GM18505 (cell line): Measurements from ENCODE around the gene IL1B.
A peak's percentile ranks its signal among the peaks of the same experiment; 100 is the strongest.

Experiments used
- ATAC-seq: cut with Tn5 transposase; IDR thresholded peaks from one replicate; pipeline ENCODE4 v1.9.1; 2021; ENCODE audit not compliant: unreplicated experiment
- POLR2A ChIP-seq: IDR thresholded peaks from 4 replicates; pipeline ENCODE4 v1.6.1; 2011; ENCODE audit warnings: borderline replicate concordance; ENCODE audit not compliant: insufficient read depth, insufficient read length; ENCODE audit errors: extremely low read depth

IL1B gene

DNA sequence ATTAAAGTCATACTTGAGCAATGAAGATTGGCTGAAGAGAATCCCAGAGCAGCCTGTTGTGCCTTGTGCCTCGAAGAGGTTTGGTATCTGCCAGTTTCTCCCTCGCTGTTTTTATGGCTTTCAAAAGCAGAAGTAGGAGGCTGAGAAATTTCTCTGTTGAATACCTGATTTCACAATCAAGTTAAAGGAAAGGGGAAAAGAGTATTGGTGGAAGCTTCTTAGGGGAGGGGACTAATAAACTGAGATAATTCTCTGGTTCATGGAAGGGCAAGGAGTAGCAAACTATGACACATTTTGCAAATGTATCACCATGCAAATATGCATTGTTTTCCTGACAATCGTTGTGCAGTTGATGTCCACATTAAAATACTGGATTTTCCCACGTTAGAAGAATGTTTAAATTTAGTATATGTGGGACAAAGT is at the start of gene IL1B:
TSS of gene IL1B (minus strand) at position 85 of the 423 bp plus-strand sequence. CDS start 550 bp downstream, outside the sequence.
- TF ChIP-seq POLR2A, result no peak
- no peak for ATAC-seq

DNA sequence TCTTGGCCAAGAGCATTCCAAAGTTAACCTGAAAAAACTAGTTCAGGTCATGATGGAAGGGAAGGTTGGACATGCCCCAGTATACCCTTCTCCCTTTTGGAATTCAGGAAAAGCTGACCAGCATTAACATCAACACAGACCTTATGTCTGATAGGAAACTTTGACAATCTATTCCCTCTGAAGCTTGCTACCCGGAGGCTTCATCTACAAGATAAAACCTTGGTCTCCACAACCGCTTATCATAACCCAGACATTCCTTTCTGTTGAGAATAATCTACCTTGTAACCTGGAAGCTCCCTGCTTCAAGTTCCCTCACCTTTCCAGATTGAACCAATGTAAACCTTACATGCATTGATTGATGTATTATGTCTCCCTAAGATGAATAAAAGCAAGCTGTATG is 49.7 kb upstream of the IL1B start:
- TF ChIP-seq POLR2A, result no peak
- ATAC-seq, result no peak

DNA sequence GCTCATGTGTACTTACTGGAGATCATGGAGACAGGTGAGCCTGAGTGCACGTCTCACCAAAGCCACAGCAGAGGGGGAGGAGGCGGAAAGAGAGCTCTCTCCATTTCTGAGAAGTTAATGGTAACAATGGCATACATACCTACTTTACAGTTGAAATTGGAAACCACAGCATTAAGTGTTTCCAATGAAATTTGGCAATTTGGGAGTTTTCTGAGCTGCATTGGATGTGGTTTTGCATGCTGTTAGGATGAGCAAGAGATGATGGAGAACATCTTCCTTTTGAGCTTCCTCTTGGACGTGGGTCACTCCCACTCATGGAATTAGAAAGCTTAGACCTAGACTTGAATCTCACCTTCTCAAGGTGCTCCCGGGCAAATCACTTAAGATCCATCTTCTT is 48.9 kb upstream of the IL1B start:
- ATAC-seq, result no peak
- TF ChIP-seq POLR2A, result no peak

DNA sequence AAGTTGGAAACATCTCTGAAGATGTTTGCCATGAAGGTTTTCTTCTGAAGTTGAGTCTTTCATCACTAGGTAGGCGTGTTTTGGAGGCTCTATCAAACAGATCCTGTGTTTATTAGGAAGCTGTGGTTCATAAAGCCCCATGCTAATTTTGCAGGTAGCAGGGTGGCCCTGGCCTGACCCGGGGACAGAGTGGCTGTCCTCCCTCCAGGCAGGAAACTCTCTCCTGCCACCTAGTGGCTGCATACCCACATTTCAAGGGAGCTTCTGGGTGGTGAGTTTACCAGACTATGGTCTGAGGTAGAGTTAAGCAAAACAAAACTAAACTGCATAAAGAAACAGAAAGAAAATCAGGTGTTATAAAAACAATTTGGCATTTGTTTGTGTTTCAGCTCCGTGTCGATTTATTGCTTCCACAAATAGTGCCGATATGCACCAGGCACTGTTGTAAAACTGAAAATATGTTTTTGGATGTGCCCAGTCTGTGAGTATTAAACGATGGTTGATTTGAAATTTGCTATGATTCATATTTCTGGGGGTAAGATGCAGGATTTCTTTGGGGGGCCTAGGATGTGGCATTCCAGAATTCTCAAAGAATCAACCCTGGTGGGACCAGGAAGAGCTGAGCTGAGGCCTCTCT is 48.4 kb upstream of the IL1B start:
- no peak for ATAC-seq
- TF ChIP-seq POLR2A, result no peak

DNA sequence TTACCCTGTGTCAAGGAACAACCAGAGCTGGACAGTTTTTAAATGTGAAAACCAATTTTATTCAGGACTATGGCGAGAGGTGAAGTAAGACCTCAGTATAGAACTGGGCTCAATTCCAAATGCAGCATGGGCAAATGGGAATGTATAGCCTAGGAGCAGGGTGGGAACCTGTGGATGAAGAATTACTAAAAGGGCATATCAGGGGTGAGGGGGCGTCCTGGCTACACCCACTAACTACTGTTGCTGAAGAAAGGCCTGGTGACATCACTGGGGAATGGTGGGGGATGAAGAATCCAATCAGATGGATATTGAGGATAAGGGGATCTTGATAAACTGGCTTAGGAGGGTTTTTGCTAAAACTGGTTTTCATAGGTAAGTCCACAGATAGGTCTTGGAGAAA is 47.1 kb upstream of the IL1B start:
- no peak for ATAC-seq
- TF ChIP-seq POLR2A, result no peak

DNA sequence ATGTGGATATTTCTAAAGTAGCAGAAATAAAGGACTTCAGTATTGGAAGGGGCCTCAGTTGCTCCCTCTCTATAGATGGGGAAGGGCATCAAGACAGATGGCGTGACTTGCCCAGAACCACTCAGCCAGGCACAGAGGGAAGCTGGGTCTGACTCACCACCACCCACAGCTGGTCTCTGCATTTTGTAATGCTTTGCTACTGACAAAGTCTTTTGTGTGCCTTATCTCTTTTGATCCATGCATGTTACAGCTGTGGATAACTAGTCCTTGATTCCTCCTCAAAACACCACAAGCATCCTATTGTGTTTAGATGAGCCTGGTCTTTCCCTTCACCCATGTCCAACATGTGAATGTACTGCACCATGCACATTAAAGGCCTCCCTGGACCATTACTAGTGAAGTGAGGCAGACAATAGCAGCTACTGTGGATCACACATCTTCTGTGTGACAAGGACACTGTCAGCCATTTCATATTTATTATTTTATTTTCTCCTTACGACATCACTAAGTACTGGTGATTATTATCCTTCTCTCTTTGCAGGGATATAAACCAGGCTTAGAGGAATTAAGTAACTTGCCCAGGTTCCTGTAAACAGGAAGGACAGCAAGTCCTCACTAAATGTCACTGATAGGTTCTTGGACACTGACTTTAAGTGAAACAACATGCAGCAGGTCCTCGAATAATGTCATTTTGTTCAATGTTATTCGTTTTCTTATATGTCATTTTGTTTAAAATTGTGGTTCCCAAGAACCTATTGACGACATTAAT is 44.8 kb upstream of the IL1B start:
- peak; percentile 82 for ATAC-seq
- TF ChIP-seq POLR2A, result no peak

DNA sequence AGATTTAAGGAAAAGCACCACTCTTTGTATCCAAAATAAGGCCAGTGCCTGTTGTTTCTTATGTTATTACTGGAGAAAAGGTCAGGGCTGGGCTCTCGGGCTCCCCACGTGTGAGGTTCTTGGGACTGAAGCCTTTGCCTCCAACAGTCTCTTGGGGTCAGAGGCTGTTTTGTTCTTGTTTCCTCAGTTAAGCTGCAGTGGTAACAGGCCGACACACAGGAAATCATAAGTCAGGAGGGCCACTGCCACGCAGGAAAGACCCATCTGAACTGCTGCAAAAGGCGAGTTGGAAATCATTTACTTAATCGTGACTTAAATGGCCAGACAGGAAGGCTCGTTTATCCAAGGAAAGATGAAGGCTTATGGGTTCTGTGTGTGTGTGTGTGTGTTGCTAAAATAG is 44.1 kb upstream of the IL1B start:
- ATAC-seq, result no peak
- TF ChIP-seq POLR2A, result no peak

DNA sequence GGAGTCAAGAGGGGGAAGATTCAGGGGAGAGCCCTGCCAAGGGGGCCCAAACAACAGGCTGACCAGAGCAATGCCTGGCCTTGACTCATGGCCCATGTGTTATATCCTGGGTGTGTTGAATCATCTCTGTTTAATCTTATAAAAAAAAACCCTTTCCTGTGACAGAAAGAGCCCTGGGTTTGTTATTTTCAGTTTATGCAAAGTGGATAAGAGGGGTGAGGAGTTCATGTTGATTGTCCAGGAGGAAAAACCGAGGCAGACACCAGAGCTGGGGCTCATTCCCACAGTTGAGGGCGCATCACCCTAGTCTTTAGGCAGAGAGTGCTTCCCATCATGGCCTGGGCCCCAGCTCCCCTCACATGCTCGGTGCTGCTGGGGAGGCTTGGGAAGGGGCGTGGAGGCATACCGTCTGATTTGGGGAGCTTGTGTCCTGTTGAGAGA is 43.5 kb upstream of the IL1B start:
- no peak for TF ChIP-seq POLR2A
- ATAC-seq, result no peak

DNA sequence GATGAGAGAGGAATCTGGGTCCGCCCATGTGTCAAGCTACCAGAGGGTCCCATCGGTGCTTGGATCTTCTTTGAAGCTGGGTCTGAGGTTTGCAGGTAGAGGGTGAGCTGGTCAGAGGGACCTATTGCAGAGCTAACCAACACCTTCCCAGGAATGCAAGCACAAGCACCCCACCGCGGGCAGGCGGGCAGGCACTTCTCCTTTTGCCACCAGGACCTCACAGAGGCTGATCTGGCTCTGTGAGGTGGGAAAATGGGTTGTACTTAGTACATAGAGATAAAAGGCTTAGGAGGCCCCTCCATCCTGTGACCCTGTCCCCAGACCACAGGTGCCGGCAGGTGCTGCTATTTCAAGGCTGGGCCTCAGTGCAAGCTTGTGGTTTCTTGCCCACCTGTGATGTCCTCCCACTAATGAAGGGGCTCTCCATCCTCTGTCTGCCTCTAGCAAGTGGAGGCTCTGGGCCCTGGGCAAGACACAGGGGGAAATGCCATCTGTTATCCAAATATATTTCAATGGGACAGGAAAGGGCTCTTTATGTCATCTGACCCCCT is 43.0 kb upstream of the IL1B start:
- no peak for TF ChIP-seq POLR2A
- no peak for ATAC-seq

DNA sequence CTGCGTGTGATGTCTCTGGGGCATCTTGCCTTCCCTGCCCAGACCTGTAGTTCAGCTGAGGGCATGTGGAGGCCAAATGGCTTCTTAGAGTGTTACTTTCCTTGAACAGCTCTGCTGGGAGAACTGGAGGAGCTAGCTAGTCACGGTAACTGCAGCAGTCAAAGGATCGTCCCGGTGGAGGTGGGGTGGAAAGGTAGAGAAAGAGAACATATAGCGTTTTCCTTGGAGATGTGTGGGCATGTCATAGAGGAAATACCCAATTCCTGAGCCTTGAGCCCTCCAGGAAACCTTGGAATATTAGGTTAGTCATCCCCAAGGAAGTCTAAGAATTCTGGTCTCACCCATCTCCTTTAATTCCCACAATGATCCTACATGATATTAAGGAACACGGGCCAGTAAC is 40.8 kb upstream of the IL1B start:
- TF ChIP-seq POLR2A, result no peak
- no peak for ATAC-seq

DNA sequence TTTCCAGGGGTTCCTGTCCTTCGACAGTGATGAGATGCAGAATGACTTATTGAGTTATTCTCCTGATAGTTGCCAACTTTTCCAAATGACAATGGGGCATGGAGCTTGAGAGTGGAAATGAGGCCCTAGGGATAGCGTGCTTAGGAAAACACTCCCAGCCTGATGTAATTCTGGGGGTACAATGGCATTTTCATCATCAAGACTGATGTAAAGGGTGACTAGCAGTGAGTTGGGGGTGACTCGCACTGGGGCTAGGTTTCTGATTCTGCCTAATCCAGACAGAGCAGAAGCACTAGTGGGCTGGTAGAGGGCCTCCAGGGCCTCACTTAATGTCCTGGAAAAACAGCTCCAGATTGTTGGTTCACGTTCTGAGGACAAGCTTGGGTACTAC is 40.4 kb upstream of the IL1B start:
- TF ChIP-seq POLR2A, result no peak
- ATAC-seq, result no peak

DNA sequence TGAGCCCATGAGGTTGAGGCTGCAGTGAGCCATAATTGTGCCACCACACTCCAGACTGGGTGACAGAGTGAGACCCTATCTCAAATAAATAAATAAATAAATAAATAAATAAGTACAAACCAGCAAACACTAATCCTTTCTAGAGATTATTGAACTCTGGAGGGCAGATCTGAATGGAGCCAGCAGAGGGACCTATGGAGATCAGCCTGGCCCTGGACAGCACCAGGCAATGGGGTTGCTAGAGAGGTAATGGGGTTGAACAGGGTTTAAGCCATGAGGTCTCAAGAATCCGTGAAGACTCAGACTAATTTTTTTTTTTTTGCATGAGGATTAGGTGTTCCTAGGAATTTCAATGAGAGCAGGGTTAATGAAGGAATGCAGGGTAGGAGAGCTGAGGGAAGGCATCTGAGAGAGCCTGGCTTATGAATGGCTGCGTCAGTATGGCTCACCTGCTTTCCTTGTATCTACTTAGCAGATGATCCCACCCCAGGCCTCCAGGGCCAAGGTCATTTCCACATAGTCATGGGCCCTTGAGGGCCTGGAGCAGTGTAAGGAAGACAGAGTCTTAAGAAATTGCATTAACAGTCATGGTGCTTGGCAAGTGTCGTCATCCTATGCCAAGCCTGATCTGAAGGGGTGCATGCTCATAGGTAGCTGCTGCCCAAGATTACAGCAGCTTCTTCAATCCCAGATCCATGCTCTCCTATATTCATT is 39.8 kb upstream of the IL1B start:
- TF ChIP-seq POLR2A, result no peak
- ATAC-seq, result no peak
